Hematopoietic multipotent progenitor cell (in vitro differentiated cells): ENCODE measurements around the gene PSENEN. TPM values are rescaled to one million over a fixed set of nuclear protein-coding genes. Genes with fewer than 3 reads are reported as not detected.
A peak's percentile ranks its signal among the peaks of the same experiment; 100 is the strongest.
"Not testable (repeated sequence)": the region's sequence is repeated elsewhere in the genome, so short reads cannot be mapped to it uniquely, and the experiment has no call there.

Experiments used
- DNase-seq, 3 donors: peaks; one replicate each; pipeline ENCODE4 v3.0.0-alpha.2; 2011 to 2015; ENCODE audit warnings: low read depth in 2 of 3, low spot score in 2 of 3
- total RNA-seq: library from RNA; depleted of rRNA; stranded (reverse); fragments of >200 nt; gene quantifications from one replicate; pipeline ENCODE4 v1.2.3, GENCODE V29; 2012

Gene PSENEN
- total RNA-seq, 1 donor = 14.3 TPM

DNA sequence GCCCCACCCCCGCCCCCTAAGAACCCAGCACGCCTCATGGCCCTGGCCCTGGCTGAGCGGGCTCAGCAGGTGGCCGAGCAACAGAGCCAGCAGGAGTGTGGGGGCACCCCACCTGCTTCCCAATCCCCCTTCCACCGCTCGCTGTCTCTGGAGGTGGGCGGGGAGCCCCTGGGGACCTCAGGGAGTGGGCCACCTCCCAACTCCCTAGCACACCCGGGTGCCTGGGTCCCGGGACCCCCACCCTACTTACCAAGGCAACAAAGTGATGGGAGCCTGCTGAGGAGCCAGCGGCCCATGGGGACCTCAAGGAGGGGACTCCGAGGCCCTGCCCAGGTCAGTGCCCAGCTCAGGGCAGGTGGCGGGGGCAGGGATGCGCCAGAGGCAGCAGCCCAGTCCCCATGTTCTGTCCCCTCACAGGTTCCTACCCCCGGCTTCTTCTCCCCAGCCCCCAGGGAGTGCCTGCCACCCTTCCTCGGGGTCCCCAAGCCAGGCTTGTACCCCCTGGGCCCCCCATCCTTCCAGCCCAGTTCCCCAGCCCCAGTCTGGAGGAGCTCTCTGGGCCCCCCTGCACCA is 41.9 kb downstream of the PSENEN start:
- DNase-seq = no peak

DNA sequence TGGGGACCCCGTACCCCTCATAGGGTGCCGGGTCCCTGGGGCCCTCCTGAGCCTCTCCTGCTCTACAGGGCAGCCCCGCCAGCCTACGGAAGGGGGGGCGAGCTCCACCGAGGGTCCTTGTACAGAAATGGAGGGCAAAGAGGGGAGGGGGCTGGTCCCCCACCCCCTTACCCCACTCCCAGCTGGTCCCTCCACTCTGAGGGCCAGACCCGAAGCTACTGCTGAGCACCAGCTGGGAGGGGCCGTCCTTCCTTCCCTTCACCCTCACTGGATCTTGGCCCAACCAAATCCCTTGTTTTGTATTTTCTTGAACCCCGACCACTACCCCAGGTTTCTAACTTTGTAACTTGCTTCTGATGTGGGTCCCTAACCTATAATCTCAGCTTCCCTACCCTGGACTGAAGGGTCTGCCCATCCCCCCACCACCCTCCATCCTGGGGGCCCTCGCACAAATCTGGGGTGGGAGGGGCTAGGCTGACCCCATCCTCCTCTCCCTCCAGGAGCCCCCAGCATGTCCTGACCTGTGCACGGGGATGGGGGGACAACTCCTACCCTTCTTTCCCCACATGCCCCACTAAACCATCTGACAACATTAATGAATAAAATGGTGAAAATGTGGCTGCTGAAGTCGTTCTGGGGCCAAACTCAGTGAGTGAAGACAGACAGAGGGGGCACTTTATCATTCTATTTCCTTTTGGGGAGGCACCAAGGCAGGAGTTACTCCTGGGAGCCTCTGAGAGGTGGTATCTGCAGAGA is 42.9 kb downstream of the PSENEN start:
- DNase-seq = no peak

DNA sequence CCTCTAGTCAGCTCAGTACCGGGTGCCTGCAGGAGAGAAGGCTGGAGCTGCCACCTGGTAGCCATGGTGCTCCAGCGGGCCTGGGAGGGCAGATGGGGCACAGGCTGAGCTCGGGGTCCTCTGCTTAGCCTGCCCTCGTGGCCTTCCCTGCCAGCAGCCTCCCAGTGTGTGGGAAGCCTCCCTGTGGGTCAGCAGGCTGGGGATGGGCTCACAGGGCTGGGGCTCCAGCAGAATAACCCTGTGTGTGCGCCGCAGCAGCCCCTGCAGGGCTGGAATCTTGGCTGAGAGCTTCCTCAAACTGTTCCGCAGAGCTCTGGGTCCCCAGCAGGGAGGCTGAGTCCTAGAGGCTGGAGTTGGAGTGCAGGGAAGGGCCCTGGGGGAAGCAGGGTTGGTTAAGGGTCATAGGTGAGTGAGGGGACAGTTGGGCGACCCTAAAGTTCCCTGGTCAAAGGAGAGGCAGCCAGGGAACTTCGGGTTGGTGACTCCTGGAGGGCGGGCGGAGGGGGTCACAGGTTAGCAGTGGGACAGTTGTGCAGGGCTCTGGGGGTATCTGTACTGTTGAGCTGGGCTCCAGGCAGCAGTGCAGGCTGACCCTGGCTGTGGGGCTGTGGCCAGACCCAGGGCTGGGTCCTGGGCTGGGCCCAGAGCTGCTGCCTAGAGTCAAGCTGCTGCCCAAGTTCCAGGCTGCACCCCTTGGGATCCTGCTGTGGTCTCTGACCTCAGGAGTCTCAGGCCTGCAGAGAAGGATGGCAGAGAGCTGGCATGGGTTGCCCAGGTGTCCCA is 43.9 kb downstream of the PSENEN start:
- no peak for DNase-seq

DNA sequence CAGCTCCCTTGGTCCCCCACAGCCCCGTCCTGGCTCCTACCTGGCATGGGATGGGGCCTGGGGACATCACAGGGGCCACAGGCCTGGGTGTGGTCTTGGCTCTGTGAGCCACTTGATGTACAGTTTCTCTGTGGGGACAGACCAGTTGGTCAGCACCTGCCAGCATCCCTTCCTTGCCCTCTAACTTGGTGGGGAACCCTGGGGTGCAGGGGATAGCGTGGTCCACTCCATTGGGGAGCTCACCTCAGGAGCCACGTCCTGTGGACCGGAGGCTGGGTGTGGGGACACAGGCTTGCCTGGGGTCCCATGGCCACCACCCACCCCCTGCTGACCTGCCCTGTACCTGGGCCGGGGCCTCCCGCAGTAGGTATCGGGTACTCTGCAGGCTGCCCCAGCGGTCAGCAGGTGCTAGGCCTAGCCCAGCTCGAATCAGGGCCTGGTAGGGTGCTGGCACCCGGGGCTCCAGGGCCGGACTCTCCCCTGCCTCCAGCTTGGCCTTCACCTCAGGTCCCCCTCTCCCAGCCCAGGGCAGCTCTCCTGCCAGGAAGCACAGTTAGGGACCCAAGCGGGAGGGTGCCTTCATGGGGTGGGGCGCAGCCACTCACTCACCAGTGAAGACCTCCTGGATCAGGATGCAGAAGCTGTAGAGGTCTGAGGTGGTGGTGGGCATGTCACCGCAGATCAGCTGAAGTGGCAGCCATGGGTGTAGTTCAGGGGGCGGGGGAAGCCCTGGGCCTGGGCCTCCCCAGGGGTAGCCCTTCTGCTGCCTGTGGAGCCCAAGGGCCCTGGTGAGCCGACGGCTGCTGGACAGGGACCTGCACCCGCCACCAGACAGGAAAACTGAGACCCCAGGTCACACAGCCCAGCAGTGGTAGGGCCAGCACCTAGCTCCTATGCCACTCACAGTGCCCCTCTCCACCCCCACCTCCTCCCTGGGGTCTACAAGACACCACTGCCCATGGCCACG is 44.8 kb downstream of the PSENEN start:
- DNase-seq = no peak

DNA sequence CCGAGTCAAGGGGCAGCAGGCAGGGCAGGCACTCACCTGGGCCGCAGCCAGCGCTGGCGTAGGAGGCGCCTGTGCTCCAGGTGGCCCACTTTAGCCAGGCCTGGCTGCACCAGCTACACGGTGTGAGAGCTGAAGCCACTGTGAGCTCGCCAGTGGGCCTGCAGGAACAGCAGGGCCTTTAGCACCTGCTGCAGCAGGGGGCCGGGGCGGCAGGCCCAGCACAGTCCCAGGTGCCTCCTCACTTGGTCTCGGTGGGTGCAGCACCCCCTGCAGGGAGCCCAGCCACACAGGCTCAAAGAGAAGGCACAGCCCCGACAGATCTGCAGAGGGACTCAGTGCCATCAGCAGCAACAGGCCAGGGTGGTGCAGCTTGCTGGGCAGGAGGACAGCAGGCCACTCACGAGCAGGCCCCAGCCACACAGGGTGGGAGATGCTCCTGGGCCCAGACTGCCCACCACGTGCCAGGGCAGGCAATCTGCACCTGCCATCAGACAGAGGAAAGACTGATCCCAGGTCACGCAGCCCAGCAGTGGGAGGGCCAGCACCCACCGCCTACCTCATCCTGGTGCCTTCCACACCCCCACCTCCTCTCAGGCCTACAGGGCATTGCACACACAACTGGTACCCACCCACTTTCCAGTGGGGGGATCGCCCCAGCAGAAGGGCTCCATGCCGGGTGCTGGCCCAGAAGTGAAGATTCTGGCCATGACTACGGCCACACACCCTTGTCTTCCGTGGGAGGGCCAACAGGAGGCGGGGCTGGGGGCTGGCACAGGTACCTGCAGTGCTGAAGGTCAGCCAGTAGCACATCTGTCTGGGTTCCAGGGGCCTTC is 45.7 kb downstream of the PSENEN start:
- peak in 2 of 3 donors; percentile 11 to 15 for DNase-seq

DNA sequence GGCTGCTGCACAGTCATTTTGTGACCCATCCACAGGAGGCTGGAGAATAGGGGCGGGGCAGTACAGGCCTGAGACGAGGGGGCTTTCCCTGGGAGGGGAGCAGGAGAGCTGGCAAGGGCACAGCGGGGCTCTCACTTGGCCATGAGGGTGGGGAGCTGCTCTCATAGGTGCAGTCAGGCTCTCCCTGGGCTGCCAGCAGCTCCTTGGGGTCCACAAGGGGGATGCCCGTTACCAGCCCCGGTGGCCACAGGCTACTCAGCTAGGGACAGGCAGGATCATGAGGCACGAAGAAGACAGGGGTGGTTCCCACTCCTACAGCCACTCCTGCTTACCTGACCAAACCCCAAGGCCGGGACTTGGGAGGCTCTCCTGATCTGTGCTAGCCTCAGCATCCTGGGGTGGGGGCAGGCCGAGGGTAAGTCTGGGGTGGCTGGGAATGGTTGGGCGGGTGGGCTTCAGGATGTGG is 46.4 kb downstream of the PSENEN start:
- no peak for DNase-seq

DNA sequence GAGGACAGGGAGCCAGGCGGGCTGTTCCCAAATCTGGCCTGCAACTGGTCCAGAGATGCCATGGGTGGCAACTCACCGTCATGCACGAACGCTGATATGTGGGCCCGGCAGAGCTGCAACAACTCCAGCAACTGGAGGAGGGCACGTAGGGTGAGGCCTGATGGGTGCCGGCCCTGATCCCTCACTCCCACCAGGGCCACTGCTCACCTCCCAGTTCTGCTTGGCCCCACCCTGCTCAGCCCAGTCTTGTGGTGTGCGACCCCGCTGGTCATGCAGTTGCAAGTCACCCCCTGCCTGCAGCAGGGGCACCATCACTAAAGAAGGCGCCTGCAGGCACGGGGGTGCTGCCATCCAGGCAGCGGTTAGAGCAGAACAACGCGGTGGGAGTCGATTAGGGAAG is 46.9 kb downstream of the PSENEN start:
- no peak for DNase-seq

DNA sequence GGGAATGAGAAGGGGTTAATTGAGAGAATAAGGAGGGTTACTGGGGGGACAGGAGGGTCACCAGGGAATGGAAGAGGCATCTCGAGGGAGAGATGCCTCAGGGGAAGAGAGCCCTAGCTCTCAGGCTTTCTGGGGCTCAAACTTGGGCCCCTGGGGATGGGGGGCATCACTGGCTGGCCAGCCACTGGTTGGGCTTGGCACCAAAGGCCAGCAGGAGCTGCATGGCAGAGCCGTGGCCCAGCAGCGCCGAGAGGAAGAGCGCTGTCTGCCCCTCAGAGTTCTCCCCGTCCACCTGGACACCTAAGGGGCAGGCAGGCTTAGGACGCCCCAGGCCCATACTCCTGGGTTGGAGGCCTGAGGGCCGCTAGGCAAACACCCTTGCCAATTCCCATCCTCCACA is 47.4 kb downstream of the PSENEN start:
- no peak for DNase-seq

DNA sequence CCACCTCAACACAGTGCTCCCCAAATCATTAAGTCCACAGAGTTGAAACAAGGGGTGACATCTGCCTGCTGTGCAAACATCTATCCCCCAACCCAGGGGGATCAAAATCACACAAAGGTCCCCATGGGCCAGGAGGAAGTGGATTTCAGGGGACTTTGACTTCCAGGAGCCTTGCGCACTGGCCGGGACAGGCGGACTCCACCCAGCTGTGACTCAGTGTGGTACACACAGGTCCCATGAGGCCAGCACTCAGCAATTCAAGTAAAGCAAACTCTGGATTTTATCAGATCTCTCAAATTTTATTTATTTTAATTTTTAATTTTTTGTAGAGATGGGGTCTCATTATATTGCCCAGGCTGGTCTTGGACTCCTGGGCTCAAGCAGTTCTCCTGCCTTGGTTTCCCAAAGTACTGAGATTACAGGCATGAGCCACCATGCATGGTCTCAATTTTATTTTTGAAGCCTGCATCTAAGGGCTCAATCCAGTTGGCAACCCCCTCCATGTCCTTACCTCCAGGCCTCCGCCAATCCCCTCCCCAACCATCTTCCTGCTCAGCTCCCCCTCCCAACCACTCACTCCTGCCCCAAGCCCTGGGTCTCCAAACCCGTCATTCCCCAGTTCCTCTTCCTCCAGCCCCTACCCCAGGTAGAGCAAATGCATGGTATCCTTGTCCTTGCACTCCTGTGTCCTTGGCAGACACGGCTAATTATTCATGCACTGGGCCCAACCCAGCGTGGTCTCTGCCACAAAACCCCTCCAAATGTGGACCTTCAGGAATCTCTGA is 48.1 kb downstream of the PSENEN start:
- DNase-seq = no peak

DNA sequence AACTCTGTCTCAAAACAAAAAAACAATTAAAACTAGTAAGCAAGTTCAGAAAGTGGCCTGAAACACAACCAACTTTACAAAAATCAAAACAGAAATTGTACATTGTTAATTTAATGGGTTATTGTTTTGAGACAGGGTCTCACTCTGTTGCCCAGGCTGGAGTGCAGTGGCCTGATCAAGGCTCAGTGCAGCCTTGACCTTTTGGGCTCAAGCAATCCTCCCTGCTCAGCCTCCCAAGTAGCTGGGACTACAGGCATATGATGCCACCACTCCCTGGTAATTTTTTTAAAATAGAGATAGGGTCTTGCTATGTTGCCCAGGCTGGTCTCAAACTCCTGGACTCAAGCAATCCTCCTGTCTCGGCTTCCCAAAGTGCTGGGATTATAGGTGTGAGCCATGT is 50.1 kb downstream of the PSENEN start:
- DNase-seq = not testable (repeated sequence)

Other genes with a start within 250 kb of the PSENEN start
- gene DMKN, start 232.0 kb upstream of the PSENEN start, total RNA-seq = 1.6 TPM
- gene SBSN, start 217.3 kb upstream of the PSENEN start, total RNA-seq = not detected
- gene GAPDHS, start 212.2 kb upstream of the PSENEN start, total RNA-seq = not detected
- 71.9 TPM for gene TMEM147, start 200.0 kb upstream of the PSENEN start, total RNA-seq
- not detected for gene ATP4A, start 182.0 kb upstream of the PSENEN start, total RNA-seq
- gene PMIS2, start 159.5 kb upstream of the PSENEN start, total RNA-seq = not detected
- gene HAUS5, start 132.9 kb upstream of the PSENEN start, total RNA-seq = 23.4 TPM
- gene RBM42, start 116.6 kb upstream of the PSENEN start, total RNA-seq = 47.7 TPM
- gene ETV2, start 103.9 kb upstream of the PSENEN start, total RNA-seq = 1.1 TPM
- 399 TPM for gene COX6B1, start 97.3 kb upstream of the PSENEN start, total RNA-seq
- not detected for gene UPK1A, start 79.1 kb upstream of the PSENEN start, total RNA-seq
- under 0.01 TPM for gene ZBTB32, start 41.1 kb upstream of the PSENEN start, total RNA-seq
- gene KMT2B, start 27.6 kb upstream of the PSENEN start, total RNA-seq = 28.8 TPM
- 18.9 TPM for gene IGFLR1, start 3.2 kb upstream of the PSENEN start, total RNA-seq
- 12.1 TPM for gene U2AF1L4, start 233 bp upstream of the PSENEN start, total RNA-seq
- gene LIN37, start 2.9 kb downstream of the PSENEN start, total RNA-seq = 11.6 TPM
- gene HSPB6, start 11.4 kb downstream of the PSENEN start, total RNA-seq = 0.27 TPM
- 13.5 TPM for gene PROSER3, start 12.5 kb downstream of the PSENEN start, total RNA-seq
- 37.2 TPM for gene ARHGAP33, start 29.9 kb downstream of the PSENEN start, total RNA-seq
- not detected for gene PRODH2, start 67.2 kb downstream of the PSENEN start, total RNA-seq
- gene NPHS1, start 106.9 kb downstream of the PSENEN start, total RNA-seq = not detected
- gene KIRREL2, start 111.3 kb downstream of the PSENEN start, total RNA-seq = not detected
- not detected for gene APLP1, start 122.9 kb downstream of the PSENEN start, total RNA-seq
- 50.1 TPM for gene NFKBID, start 154.9 kb downstream of the PSENEN start, total RNA-seq
- 63.3 TPM for gene HCST, start 156.9 kb downstream of the PSENEN start, total RNA-seq
- gene TYROBP, start 162.6 kb downstream of the PSENEN start, total RNA-seq = 25.0 TPM
- 2.4 TPM for gene LRFN3, start 190.7 kb downstream of the PSENEN start, total RNA-seq
- 34.7 TPM for gene SDHAF1, start 249.5 kb downstream of the PSENEN start, total RNA-seq